ENCODE data around the gene SDHB.

DNA sequence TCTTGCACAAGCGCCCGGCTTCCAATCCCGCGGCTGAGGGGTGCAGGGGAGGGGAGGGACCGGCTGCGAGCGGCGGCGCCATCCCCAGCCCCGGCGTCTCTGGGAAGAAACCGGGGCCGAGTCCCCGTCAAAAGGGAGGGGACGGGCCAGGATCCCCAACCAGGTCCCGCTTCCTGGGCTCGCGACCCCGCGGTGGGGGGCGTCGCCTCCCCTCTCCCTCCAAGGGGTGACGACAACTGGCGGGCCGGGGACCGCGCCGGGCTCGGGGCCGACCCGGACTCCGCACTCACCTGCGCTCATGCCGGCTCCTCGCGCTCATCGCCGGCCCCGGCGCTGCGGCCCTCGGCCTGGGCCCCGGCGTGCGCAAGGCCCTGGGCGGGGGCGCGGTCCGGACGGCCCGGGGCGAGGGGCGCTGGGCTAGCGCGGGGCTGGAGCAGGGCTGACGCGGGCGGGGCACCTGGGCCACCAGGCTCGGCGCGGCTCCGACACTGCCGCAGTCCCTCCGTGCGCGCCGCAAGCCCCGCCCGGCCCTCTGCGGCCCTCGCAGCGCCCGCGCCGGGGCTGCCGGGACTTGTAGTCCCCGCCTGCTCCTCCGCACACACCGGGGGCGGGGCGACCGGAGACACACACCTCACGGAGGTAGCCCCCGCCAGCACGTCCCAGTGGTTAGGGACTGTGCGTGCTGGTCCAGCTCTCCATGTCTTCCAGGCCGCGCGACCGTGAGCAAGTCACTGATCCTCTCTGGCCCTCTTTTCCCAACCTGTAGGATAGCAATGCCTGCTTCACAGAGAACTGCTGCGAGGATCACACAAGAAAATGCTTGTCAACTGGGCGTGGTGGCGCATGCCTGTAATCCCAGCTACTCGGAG, 42.2 kb downstream of the SDHB start, which contains the start of gene ATP13A2:
- TF ChIP-seq RXRA (IDR thresholded peaks at IDR 0.05; ENCODE audit: insufficient read depth, low read depth, low read length) (no peak), CHD1 (IDR thresholded peaks at IDR 0.05; ENCODE audit: low read depth, low read length) (no peak), EZH2 (IDR thresholded peaks at IDR 0.05; ENCODE audit: low read depth, low read length, severe bottlenecking) (no peak), SRF (IDR thresholded peaks at IDR 0.05; ENCODE audit: low read depth, low read length) (no peak), TEAD4 (IDR thresholded peaks at IDR 0.05; ENCODE audit: low read depth, low read length) (no peak), YY1 (IDR thresholded peaks at IDR 0.05; ENCODE audit: low read depth, low read length) (no peak)
- TF ChIP-seq, protein P1, sequence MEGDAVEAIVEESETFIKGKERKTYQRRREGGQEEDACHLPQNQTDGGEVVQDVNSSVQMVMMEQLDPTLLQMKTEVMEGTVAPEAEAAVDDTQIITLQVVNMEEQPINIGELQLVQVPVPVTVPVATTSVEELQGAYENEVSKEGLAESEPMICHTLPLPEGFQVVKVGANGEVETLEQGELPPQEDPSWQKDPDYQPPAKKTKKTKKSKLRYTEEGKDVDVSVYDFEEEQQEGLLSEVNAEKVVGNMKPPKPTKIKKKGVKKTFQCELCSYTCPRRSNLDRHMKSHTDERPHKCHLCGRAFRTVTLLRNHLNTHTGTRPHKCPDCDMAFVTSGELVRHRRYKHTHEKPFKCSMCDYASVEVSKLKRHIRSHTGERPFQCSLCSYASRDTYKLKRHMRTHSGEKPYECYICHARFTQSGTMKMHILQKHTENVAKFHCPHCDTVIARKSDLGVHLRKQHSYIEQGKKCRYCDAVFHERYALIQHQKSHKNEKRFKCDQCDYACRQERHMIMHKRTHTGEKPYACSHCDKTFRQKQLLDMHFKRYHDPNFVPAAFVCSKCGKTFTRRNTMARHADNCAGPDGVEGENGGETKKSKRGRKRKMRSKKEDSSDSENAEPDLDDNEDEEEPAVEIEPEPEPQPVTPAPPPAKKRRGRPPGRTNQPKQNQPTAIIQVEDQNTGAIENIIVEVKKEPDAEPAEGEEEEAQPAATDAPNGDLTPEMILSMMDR (IDR thresholded peaks at IDR 0.05; ENCODE audit: control extremely low read depth in 1 of 3, insufficient read depth in 1 of 3, low read depth in 1 of 3, low read length in 3 of 3), result no peak
